Mucosa of rectum (tissue), 2 donors: ENCODE data around the gene OPCML.

Experiments
- H3K27ac ChIP-seq, 2 donors: one replicate each; pipeline ENCODE4 v1.7.0; 2013; ENCODE audit warnings: inconsistent platforms in 2 of 2, low read depth in 2 of 2, low read length in 2 of 2
- H3K27me3 ChIP-seq, 2 donors: one replicate each; pipeline ENCODE4 v1.7.0; 2013; ENCODE audit warnings: low read length in 2 of 2; ENCODE audit not compliant: control insufficient read depth in 2 of 2, insufficient read depth in 2 of 2
- H3K36me3 ChIP-seq, 2 donors: one replicate each; pipeline ENCODE4 v1.7.0; 2013; ENCODE audit warnings: low read length in 2 of 2; ENCODE audit not compliant: control insufficient read depth in 2 of 2, insufficient read depth in 2 of 2
- H3K4me1 ChIP-seq, 2 donors: one replicate each; pipeline ENCODE4 v1.7.0; 2013; ENCODE audit warnings: low read length in 2 of 2, mild to moderate bottlenecking in 1 of 2; ENCODE audit not compliant: control insufficient read depth in 2 of 2, insufficient read depth in 2 of 2
- H3K4me3 ChIP-seq, 2 donors: one replicate each; pipeline ENCODE4 v1.7.0; 2013; ENCODE audit warnings: low read length in 2 of 2
- H3K9ac ChIP-seq, 2 donors: one replicate each; pipeline ENCODE4 v1.7.0; 2013; ENCODE audit warnings: low read length in 2 of 2, low read depth in 1 of 2, mild to moderate bottlenecking in 1 of 2
- H3K9me3 ChIP-seq, 2 donors: one replicate each; pipeline ENCODE4 v1.7.0; 2013; ENCODE audit warnings: low read length in 2 of 2; ENCODE audit not compliant: control insufficient read depth in 2 of 2
- donor health status: healthy.
- donor health status: Normal muscosa, but diverticular disease.

The OPCML gene

GRCh38 chr11:132771746-132772145 is 760.6 kb downstream of the OPCML start:
- H3K27ac ChIP-seq: no peak overlapping the region

GRCh38 chr11:132770829-132771530 is 761.3 kb downstream of the OPCML start:
- H3K27ac ChIP-seq: no peak overlapping the region
- no peak overlapping the region for H3K4me3 ChIP-seq
- H3K4me1 ChIP-seq: no peaks in the 10 kb centered on the region
- peaks cover 3 to 5% of the 10 kb centered on the region in 2 donors for H3K9me3 ChIP-seq
- H3K27me3 ChIP-seq: no peaks in the 10 kb centered on the region
- H3K36me3 ChIP-seq: no peaks in the 10 kb centered on the region
- H3K9ac ChIP-seq: no peak overlapping the region

More at GRCh38 chr11:132771746-132772145, 760.6 kb downstream of the OPCML start:
- H3K4me3 ChIP-seq: no peak overlapping the region
- no peak overlapping the region for H3K9ac ChIP-seq
- no peaks in the 10 kb centered on the region for H3K36me3 ChIP-seq
- H3K4me1 ChIP-seq: no peaks in the 10 kb centered on the region
- no peaks in the 10 kb centered on the region for H3K27me3 ChIP-seq
- peaks cover 3 to 5% of the 10 kb centered on the region in 2 donors for H3K9me3 ChIP-seq

GRCh38 chr11:132763503-132763902 is 768.8 kb downstream of the OPCML start:
- Histone ChIP-seq H3K9me3 (peaks cover 2 to 3% of the 10 kb centered on the region in 2 donors), H3K27ac (no peak overlapping the region), H3K4me3 (no peak overlapping the region), H3K4me1 (no peaks in the 10 kb centered on the region), H3K9ac (no peak overlapping the region), H3K36me3 (no peaks in the 10 kb centered on the region), H3K27me3 (no peaks in the 10 kb centered on the region)

GRCh38 chr11:132755934-132756333 is 776.4 kb downstream of the OPCML start:
- H3K4me1 ChIP-seq: no peaks in the 10 kb centered on the region
- no peak overlapping the region for H3K9ac ChIP-seq
- H3K27ac ChIP-seq: no peak overlapping the region
- H3K27me3 ChIP-seq: no peaks in the 10 kb centered on the region
- no peak overlapping the region for H3K4me3 ChIP-seq
- H3K36me3 ChIP-seq: no peaks in the 10 kb centered on the region
- peaks cover 8 to 9% of the 10 kb centered on the region in 2 donors for H3K9me3 ChIP-seq

GRCh38 chr11:132751516-132752250 is 780.6 kb downstream of the OPCML start:
- Histone ChIP-seq H3K9ac (no peak overlapping the region), H3K9me3 (peaks cover 8 to 9% of the 10 kb centered on the region in 2 donors), H3K4me1 (no peaks in the 10 kb centered on the region)

GRCh38 chr11:132746305-132746704 is 786.0 kb downstream of the OPCML start:
- no peak overlapping the region for H3K4me3 ChIP-seq
- no peaks in the 10 kb centered on the region for H3K36me3 ChIP-seq
- H3K9me3 ChIP-seq: peaks cover 0 to under 1% of the 10 kb centered on the region in 2 donors
- no peaks in the 10 kb centered on the region for H3K4me1 ChIP-seq
- no peak overlapping the region for H3K27ac ChIP-seq
- H3K9ac ChIP-seq: no peak overlapping the region
- no peaks in the 10 kb centered on the region for H3K27me3 ChIP-seq

More at GRCh38 chr11:132751516-132752250, 780.6 kb downstream of the OPCML start:
- no peaks in the 10 kb centered on the region for H3K36me3 ChIP-seq
- H3K27ac ChIP-seq: no peak overlapping the region
- H3K27me3 ChIP-seq: no peaks in the 10 kb centered on the region
- no peak overlapping the region for H3K4me3 ChIP-seq

- Histone ChIP-seq H3K9ac (no peak overlapping the region), H3K27me3 (no peaks in the 10 kb centered on the region), H3K4me1 (no peaks in the 10 kb centered on the region), H3K36me3 (no peaks in the 10 kb centered on the region), H3K9me3 (peaks cover 0 to 1% of the 10 kb centered on the region in 2 donors), H3K27ac (no peak overlapping the region), H3K4me3 (no peak overlapping the region)
Measured at GRCh38 chr11:132745306-132745705, 787.0 kb downstream of the OPCML start.

GRCh38 chr11:132744771-132745170 is 787.5 kb downstream of the OPCML start:
- Histone ChIP-seq H3K9ac (no peak overlapping the region), H3K36me3 (no peaks in the 10 kb centered on the region), H3K4me1 (no peaks in the 10 kb centered on the region), H3K27me3 (no peaks in the 10 kb centered on the region), H3K9me3 (peaks cover 1 to 2% of the 10 kb centered on the region in 2 donors), H3K27ac (no peak overlapping the region), H3K4me3 (no peak overlapping the region)

GRCh38 chr11:132743601-132744000 is 788.7 kb downstream of the OPCML start:
- no peaks in the 10 kb centered on the region for H3K36me3 ChIP-seq
- H3K4me3 ChIP-seq: no peak overlapping the region
- H3K9me3 ChIP-seq: peaks cover 1 to 2% of the 10 kb centered on the region in 2 donors
- no peak overlapping the region for H3K27ac ChIP-seq
- no peaks in the 10 kb centered on the region for H3K27me3 ChIP-seq
- H3K9ac ChIP-seq: no peak overlapping the region
- H3K4me1 ChIP-seq: no peaks in the 10 kb centered on the region

- H3K27ac ChIP-seq: no peak overlapping the region
- H3K36me3 ChIP-seq: no peaks in the 10 kb centered on the region
- no peaks in the 10 kb centered on the region for H3K4me1 ChIP-seq
- H3K9me3 ChIP-seq: peaks cover 1 to 2% of the 10 kb centered on the region in 2 donors
- H3K4me3 ChIP-seq: no peak overlapping the region
- no peaks in the 10 kb centered on the region for H3K27me3 ChIP-seq
- no peak overlapping the region for H3K9ac ChIP-seq
Measured at GRCh38 chr11:132742929-132743328, 789.4 kb downstream of the OPCML start.
